ENCODE data around the gene SIPA1L3.

The SIPA1L3 gene

DNA sequence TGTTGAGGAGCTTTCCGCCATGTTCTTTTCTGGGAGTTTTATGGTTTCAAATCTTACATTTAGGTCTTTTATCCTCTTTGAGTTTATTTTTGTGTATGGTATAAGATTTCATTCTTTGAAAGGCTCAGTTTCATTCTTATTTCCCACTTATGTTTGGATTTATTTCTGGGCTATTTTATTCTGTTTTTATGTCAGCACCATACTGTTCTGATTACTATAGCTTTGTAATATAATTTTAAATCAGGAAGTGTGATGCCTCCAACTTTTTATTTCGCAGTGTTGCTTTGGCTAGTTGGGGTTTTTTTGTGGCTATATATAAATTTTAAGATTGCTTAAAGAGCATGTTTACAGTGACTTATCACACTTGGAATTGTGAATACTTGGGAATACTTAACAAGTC, 135.1 kb downstream of the SIPA1L3 start:
- no peak overlapping the region for H3K4me3 Mint-ChIP-seq
- ATAC-seq (replicated peaks): no peak
- no peak overlapping the region for H3K27ac Mint-ChIP-seq
- H3K4me1 Mint-ChIP-seq: peaks cover 49 to 58% of the 10 kb centered on the region in 2 donors
- peaks cover 27 to 45% of the 10 kb centered on the region in 2 donors for H3K36me3 Mint-ChIP-seq
- no peaks in the 10 kb centered on the region for H3K27me3 Mint-ChIP-seq
- DNase-seq: no peak
- peaks cover 2 to 3% of the 10 kb centered on the region in 2 donors for H3K9me3 Mint-ChIP-seq

DNA sequence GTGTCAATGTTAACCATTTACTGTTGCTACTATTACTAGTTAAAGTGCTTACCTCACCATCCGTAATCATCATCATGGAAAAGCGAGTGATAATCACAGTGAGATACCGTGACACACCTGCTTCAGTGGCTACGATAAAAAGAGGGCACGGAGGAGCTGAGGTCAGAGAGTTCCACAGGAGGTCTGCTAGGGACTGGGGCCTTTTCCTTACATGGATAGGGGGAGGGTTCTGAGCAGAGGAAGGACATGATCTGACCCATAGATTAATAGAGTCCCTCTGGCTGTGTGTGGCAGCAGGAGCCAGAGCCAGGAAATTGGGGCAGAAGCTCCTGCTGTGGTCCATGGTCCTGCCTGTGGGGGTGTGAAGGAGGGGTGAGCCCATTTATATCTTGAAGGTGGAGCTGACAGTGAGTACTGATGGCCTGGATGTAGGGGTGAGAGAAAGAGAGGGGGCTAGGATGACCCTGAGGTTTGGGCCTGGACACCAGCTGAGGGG, 136.7 kb downstream of the SIPA1L3 start:
- Mint-ChIP-seq H3K4me1 (peaks cover 52 to 63% of the 10 kb centered on the region in 2 donors), H3K27ac (peak overlapping the region; percentile 98), H3K9me3 (peaks cover 2 to 3% of the 10 kb centered on the region in 2 donors), H3K27me3 (no peaks in the 10 kb centered on the region), H3K36me3 (peaks cover 21 to 41% of the 10 kb centered on the region in 2 donors), H3K4me3 (peak overlapping the region; percentile 29 to 42)
- no peak for ATAC-seq (replicated peaks)
- no peak for DNase-seq

DNA sequence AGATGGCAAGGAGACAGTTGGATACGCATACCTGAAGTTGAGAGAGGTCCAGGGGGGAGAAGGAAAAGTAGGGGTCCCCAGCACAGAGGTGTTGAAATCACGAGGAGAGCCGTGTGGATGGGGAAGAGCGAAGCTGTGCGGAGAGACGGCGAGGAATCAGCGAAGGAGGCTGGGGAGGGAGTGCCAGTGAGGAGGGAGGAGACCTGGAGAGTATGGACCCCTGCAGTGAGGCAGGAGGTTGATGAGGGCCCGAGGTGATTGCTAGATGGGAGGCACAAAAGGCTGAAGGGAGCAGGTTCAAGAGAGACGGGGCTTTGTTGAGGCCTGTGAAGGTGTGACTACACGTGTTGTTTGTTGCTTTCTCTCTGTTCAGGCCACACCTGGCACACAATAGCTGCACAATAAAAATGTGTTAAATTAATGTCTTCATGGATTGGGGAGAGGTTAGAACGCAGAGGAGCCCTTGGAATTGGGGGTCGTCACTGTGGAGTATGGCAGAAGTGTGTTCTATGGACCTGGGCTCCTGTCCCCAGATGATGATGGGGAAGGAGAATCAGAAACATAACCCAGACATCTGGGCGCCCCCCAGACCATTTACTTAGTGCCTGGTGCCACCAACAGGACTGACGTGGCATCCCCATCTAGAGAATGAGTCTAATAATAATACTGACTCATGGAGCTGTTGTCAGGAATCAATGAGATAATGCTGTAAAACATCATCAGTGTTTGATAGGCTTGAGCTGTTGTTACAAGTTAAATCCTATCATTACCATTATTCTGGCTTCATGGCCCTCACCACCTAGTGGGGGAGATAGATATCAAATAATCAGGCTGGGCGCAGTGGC, 137.5 kb downstream of the SIPA1L3 start:
- DNase-seq (no peak), ATAC-seq (replicated peaks) (no peak)

DNA sequence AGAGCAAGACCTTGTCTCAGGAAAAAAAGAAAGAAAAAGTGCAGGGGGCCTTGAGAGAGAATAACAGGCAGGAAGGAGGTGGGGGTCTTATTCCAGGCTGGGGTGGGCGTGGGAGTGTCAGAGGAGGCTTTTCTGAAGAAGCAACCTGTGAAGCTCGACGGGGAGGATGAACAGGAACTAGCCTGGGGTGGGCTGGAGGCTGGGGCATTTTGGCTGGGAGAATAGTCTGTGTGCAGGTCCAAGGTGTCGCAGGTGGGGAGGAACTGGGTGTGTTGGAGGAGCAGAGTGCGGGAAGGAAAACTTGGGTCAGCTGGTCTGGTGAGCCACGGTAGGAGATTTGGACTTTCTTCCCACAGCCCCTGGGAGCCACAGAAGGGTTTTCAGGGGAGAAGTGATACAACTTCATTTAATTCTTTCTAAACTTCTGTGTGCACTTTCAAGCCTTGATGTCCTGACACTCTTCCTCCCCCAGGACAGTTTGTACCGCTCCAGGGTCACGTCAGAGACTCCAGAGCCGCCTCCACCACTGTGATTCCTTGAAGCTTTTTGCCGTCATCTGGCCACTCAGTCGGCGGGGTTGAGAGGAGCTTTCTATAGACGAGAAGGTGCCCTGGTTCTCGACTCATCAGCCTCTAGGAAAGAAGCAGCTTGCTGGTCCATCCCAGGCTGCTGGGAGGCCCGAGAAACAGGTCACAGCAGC, 138.7 kb downstream of the SIPA1L3 start:
- Mint-ChIP-seq H3K36me3 (peaks cover 20 to 34% of the 10 kb centered on the region in 2 donors), H3K27ac (peak overlapping the region; percentile 98), H3K4me1 (peaks cover 61 to 83% of the 10 kb centered on the region in 2 donors), H3K27me3 (no peaks in the 10 kb centered on the region), H3K9me3 (peaks cover 2 to 3% of the 10 kb centered on the region in 2 donors), H3K4me3 (peak overlapping the region; percentile 75 to 76)
- no peak for DNase-seq
- ATAC-seq (replicated peaks): no peak

More for the DNA sequence above, 137.5 kb downstream of the SIPA1L3 start:
- H3K4me3 Mint-ChIP-seq: peak overlapping the region; percentile 75 to 76
- H3K27me3 Mint-ChIP-seq: no peaks in the 10 kb centered on the region
- peaks cover 58 to 71% of the 10 kb centered on the region in 2 donors for H3K4me1 Mint-ChIP-seq
- H3K27ac Mint-ChIP-seq: peak overlapping the region; percentile 98
- peaks cover 21 to 41% of the 10 kb centered on the region in 2 donors for H3K36me3 Mint-ChIP-seq
- H3K9me3 Mint-ChIP-seq: peaks cover 2 to 3% of the 10 kb centered on the region in 2 donors

DNA sequence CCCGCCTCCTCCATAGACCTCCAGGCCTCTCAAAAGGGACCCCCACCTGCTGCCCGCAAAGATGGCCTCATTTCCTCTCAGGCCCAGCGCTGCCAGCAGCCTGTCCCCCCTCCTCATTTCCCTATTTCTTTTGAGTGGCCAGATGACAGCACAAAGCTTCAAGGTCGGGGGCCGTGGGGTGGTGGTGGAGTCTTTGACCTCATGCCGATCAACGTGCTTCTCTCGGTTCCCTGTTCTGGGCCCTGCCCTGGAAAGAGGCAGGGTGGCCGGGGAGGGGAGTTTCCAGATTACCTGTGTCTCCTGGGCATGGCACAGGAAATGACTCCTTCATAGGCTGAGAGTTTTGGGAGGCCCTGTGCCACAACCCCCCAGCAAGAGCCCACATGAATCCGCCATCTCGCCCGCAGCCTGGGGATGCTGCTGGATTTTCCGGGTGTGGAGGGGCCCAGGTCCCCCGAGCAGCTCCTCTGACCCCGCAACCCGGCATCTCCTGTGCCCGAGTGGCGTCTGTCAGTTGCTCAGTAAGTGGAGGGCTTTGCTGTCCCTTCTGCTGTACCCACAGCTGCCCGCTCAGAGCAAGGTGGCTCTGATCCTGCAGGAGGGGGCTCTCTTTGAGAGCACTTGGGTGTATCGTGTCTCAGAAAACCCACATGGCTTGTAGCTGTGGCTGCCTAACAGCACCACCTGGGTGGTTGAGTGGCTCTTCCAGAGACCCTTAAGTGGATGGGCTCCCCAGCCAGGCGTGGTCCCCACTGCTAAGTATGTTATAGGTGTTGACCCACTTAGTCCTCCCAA, 139.4 kb downstream of the SIPA1L3 start:
- peak overlapping the region; percentile 75 to 76 for H3K4me3 Mint-ChIP-seq
- H3K9me3 Mint-ChIP-seq: peaks cover 2 to 3% of the 10 kb centered on the region in 2 donors
- ATAC-seq (replicated peaks): peak; percentile 69
- peaks cover 61 to 84% of the 10 kb centered on the region in 2 donors for H3K4me1 Mint-ChIP-seq
- DNase-seq: peak; percentile 91
- H3K27ac Mint-ChIP-seq: peak overlapping the region; percentile 98
- no peaks in the 10 kb centered on the region for H3K27me3 Mint-ChIP-seq
- peaks cover 20 to 37% of the 10 kb centered on the region in 2 donors for H3K36me3 Mint-ChIP-seq

DNA sequence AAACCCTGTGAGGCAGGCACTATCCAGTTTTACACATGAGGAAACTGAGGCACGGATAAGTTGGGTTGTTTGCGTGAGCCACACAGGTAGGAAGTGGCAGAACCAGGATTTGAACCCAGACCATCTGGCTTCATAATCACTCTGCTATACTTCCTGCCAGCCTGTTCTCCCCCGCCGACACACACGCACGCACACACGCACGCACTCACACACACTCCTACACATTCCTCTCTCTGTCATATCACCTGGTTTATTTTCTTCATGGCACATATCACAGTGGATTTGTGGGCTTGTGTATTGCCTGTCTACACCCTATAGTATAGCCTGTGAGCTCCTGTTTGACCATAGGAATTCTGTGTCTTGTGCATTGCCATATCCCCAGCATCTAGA, 140.0 kb downstream of the SIPA1L3 start:
- Mint-ChIP-seq H3K27ac (peak overlapping the region; percentile 98), H3K4me1 (peaks cover 62 to 83% of the 10 kb centered on the region in 2 donors), H3K36me3 (peaks cover 18 to 39% of the 10 kb centered on the region in 2 donors), H3K9me3 (peaks cover 0 to under 1% of the 10 kb centered on the region in 2 donors), H3K27me3 (no peaks in the 10 kb centered on the region), H3K4me3 (peak overlapping the region; percentile 10 to 76)
- DNase-seq (peak; percentile 54), ATAC-seq (replicated peaks) (peak; percentile 9 to 21)

DNA sequence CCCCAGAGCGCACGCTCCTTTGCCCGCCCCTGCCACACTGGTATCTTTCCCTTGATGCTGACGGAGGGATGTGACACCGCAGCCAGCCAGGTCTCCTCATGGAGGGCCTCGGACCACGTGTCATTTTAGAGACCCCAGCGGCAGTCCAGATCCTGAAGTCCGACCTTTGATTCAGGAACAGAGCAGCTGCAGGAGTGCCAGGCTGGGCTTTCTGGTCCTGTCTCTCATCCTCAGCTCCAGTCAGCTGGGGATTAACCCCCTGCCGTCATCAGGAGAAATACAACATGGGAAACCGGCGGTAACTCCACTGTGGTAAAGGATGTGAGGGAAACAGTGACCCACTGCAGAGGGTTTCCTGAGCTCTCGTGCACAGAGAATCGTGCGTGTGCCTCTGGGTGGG, 140.6 kb downstream of the SIPA1L3 start:
- Mint-ChIP-seq H3K4me3 (peak overlapping the region; percentile 68 to 79), H3K27me3 (no peaks in the 10 kb centered on the region), H3K27ac (peak overlapping the region; percentile 98), H3K4me1 (peaks cover 63 to 88% of the 10 kb centered on the region in 2 donors), H3K9me3 (no peaks in the 10 kb centered on the region), H3K36me3 (peaks cover 17 to 38% of the 10 kb centered on the region in 2 donors)
- DNase-seq (no peak), ATAC-seq (replicated peaks) (no peak)

DNA sequence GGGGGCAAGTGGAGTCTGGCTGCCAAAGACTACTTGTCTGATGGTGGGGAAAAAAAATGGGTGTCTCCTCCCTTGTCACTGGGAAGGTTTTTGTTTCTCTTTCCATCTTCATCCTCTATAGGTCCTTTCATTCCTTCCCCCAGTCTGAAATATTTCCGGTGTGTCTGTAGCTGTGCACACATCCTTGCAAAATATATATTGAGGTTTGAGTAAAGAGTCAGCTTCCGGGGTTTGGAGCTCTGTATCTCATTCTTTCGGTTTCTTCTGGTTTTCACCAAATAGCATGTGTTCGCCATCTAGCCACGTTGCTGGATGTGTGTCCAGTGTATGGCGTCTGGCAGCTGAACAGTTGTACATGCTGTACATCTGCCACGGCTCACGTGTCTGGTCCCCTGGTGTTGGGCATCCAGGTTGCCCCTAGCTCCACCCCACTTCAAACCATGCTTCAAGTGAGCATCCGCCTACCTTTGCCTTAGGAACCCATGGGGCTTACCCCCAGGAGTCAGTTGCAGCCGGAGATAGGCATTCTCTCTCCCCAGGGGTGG, 142.2 kb downstream of the SIPA1L3 start:
- Mint-ChIP-seq H3K4me3 (peak overlapping the region; percentile 68 to 79), H3K4me1 (peaks cover 60 to 82% of the 10 kb centered on the region in 2 donors), H3K9me3 (no peaks in the 10 kb centered on the region), H3K36me3 (peaks cover 10 to 30% of the 10 kb centered on the region in 2 donors), H3K27me3 (no peaks in the 10 kb centered on the region), H3K27ac (peak overlapping the region; percentile 98)
- ATAC-seq (replicated peaks) (peak; percentile 35 to 39), DNase-seq (peak; percentile 67)

DNA sequence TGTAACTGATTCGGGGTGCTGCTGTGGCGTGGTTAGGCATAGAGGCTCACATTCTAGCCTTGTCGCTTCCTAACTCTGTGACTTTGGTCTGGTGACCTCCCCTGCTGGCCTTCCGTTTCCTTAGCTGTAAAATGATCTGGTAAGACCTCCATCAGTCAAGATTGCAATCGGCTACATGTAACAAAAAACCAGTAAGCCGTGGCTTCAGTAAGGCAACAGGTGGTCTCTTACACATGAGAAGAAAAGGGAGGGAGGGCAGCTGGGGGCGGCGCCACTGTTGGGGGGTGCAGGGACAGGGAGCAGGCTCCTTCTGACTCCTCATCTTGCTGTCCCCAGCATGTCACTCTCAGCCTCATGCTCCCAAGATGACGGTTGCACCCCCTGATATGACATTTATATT, 148.0 kb downstream of the SIPA1L3 start:
- ATAC-seq (replicated peaks) (no peak), DNase-seq (no peak)
- Mint-ChIP-seq H3K36me3 (peaks cover 18 to 38% of the 10 kb centered on the region in 2 donors), H3K4me3 (no peak overlapping the region), H3K9me3 (no peaks in the 10 kb centered on the region), H3K4me1 (peaks cover 38 to 67% of the 10 kb centered on the region in 2 donors), H3K27ac (peak overlapping the region; percentile 26), H3K27me3 (no peaks in the 10 kb centered on the region)

DNA sequence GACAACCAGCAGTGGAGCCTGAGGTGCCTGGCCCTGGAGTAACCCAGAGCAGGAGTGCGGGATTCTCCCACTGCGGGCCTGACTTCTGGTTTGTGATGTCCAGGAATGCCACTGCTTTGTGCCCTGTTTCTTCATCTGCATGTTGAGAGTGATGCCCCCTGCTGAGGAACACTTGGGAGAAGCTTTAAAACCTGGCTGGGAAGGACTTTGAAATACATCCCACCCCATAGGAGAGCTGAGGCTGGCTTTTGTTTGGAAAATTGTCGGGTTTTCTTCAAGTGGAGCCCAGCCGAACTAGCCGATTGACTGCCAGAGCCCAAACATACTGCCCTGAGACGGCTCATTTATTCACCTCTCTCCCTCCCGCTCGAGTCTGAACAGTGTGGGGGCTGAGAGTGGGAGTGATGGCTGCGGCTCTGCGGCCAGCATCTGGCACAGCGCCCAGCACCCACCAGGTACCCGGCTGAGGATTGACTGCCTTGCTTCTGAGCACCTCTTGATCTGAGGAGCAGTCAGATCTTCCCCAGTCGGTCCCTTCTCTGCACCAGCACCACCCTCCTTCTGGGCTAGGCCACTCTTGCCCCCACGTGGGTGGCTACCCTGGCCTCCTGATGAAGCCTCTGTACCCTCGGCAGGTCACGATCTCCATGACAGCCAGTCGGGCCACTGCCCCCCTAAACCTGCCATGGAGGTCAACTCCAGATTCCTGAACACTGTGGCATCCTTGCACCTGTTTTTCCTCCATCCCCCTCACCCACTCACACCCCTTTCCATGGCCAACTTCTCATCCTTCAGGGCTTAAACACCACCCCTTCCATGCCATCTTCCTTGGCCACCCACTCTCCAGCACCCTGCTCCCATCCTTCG, 148.9 kb downstream of the SIPA1L3 start:
- Mint-ChIP-seq H3K9me3 (no peaks in the 10 kb centered on the region), H3K27me3 (no peaks in the 10 kb centered on the region), H3K27ac (peak overlapping the region; percentile 26), H3K4me3 (peak overlapping the region in 1 of 2 donors; percentile 31), H3K36me3 (peaks cover 20 to 38% of the 10 kb centered on the region in 2 donors), H3K4me1 (peaks cover 39 to 62% of the 10 kb centered on the region in 2 donors)
- ATAC-seq (replicated peaks): no peak
- DNase-seq: no peak

DNA sequence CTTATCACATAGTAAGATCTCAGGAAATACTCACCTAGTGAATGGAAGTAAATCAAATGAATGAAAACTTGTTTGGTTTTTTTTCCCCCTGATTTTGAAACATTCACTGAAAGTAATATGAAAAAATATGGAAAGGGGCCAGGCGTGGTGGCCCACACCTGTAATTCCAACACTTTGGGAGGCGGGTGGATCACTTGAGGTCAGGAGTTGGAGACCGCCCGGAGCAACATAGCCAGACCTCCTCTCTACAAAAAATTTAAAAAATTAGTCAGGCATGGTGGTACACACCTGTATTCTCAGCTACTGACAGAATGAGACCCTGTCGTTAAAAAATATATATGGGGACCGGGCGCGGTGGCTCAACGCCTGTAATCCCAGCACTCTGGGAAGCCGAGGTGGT, 149.6 kb downstream of the SIPA1L3 start:
- Mint-ChIP-seq H3K4me3 (peak overlapping the region in 1 of 2 donors; percentile 31), H3K27me3 (no peaks in the 10 kb centered on the region), H3K4me1 (peaks cover 43 to 70% of the 10 kb centered on the region in 2 donors), H3K9me3 (no peaks in the 10 kb centered on the region), H3K27ac (peak overlapping the region; percentile 57), H3K36me3 (peaks cover 26 to 38% of the 10 kb centered on the region in 2 donors)
- no peak for DNase-seq
- ATAC-seq (replicated peaks): no peak

DNA sequence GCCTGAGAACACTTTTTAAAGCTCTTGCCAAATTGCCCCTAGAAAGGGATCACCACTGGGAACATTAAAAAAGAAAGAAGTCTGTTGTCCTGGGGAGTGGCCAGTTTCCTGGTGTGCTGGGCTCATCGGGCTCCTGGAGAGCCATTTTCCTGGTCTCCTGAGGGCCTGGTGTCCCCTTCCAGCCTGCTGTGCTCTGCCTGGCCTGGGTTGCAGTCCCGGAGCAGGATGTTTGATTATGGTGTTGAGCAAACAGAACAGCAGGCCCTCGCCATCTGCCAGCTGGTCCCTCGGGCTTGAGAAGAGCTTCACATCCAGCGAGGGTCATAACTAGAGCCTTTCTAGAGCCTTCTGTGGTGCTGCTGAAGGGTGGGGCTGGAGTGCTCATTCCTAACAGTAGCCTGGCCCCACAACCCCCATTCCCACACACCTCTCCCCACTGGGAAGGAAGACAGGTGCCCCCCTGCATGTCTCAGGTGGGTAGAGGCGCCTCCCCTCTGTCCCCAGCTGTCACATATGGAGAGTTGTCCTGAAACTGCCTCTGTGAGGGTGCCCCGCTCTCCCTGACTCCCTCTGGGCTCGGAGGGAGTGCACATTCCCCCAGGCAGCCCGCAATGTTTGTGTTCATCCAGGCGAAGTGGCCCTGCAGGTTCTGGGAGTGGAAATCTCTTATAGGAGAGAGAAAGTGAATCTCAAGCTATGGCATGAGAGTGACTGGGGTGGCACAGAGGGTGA, 151.1 kb downstream of the SIPA1L3 start:
- Mint-ChIP-seq H3K4me3 (peak overlapping the region in 1 of 2 donors; percentile 16), H3K36me3 (peaks cover 30 to 39% of the 10 kb centered on the region in 2 donors), H3K9me3 (no peaks in the 10 kb centered on the region), H3K27ac (peak overlapping the region; percentile 86), H3K4me1 (peaks cover 41 to 71% of the 10 kb centered on the region in 2 donors), H3K27me3 (no peaks in the 10 kb centered on the region)
- peak; percentile 15 to 35 for ATAC-seq (replicated peaks)
- no peak for DNase-seq

Measured in stimulated activated naive B cell treated with anti-CD40 and anti-IgM and Interleukin-4, amounts not matched to agents 10 μg/mL and 1 μg/mL and 100 μg/mL, for 72 hours (primary cell).